Stimulated activated CD8-positive, alpha-beta memory T cell treated with anti-CD3 and anti-CD28 coated beads, Interleukin-12 subunit alpha, Interleukin-12 subunit beta, amount 100 ng/mL, for 24 hours (primary cell): ENCODE results near the gene CTIF.
"Not testable (repeated sequence)": the region's sequence is repeated elsewhere in the genome, so short reads cannot be mapped to it uniquely, and the experiment has no call there.

ENCODE experiments used
- DNase-seq: peaks from one replicate; pipeline ENCODE4 v3.0.0-alpha.2; 2020; ENCODE audit errors: extremely low read depth

CTIF gene

DNA sequence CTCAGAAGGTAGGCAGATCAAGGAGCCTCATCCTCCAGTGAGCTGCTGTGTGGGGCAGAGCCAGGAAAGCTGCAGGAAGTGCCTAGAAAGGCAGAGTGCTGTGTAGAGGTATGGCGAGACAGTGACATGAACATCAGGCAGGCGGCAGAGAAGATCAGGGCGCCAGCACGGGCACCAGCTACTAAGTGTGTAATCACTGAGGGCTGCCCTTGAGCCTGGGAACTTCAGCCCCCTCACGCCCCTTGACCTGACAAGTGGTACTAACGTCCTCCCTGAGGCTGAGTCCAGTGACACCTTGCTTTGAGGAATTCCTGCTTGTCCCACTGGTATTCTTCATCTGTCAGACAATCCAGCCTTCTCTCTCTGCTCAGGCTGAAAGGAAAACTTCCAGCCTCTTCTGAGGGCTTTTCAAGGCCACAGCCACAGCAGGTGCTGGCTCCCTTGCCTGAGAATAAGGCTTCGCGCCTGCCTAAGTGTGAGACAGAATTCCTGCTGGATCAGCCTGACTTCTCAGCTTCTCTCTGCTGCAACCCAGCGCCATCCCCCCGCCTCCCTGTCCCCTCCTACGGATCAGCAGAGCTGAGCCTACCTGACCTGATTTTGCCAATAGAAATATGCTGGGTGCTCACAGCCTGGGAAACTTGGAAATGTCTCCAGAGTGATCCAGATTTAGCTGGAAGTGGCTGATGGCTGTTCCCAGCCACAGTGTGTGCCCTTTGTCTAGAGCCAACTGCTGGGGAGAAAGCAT is 263.9 kb downstream of the CTIF start:
- DNase-seq, result no peak

DNA sequence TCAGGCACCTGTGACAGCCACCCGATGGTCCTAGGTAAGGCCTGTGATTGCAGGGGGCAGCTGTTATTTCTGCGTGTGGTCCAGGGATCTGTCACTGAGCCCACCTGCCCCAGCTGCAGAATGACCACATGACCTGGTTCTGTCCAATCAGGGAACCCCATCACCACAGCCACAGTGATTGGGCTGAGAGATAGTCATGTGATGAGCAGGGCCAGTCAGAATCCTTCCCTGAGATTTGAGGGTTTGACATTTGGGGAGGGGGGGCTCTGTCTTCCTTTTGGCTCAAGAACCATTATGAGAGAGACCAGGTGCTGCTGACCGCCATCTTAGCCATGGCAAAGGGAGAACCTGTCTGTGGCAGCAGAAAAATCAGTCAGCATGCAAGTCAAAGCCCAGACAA is 264.7 kb downstream of the CTIF start:
- DNase-seq, result no peak

DNA sequence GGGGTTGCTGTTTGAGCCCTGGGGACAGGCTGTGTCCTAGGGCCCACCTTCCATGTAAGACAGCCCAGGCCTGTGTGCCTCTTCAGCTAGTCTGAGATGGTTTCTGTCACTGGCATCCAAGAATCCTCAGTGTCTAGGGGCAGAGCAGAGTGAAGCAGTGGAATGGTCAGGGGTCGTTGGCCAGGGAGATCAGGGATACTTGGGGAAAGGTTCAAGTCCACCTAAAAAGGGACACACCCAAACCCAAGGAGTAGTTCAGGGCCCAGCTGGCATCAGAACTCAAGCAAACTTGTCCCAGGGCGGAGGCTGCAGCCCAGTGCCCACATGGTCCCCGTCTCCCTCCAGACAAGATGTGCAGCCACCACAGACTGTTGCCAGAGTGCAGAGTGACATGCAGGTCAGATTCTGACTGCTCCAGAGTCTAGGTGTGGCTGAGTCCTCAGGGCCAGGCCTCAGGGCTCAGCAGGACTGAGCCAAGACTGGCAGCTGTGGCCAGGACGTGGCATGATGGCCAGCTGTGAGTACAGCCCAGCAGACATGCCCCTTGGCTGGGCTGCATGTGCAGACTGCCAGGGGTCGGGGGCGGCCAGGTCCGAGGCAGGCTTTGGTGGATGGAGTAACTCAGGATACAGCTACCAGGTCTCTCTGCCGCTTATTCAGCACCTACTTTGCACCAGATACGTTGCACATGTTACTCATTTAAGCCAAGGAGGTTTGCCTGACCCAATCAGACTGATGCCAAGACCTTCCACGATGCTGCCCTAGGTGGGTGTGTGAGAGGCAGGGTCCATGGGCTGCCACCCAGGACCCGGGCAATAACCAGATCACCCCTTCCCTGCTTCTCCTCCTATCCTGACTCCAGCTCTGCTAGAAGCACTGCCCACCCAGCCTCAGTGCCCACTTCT is 265.4 kb downstream of the CTIF start:
- no peak for DNase-seq

DNA sequence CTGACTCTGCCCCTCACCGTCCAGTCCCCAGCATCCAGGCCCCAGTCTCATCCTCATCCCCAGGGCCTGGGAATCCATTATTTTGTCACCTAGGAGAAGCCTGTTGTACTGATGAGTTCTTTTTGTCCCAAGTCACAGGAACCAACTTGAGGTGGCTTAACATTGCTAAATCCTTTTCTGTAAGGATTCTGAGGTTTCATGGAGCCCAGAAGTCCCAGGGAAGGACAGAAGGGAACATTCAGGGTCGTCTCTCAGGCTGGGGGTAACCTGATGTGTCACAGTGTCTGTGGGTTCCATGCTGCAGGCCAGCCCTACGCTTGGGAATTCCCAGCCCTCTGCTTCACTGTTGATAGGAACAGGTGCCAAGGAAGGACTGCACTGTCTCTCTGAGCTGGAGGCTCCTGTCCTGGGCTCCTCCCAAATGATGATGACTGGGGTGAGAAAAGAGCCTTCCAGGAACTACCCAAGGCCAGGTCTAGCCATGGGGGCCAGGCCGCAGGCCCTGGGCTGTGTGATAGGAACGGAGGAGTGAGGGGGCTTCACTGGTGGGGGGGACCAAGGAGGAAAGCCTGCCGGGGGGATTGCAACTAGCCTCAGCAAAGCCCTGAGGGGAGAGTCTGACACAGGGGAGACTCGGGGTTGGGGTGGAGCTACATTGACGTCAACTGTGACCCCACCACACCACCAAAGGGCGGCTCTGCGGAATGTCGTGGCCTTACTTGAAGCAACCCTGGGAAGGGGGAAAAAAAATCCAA is 266.2 kb downstream of the CTIF start:
- DNase-seq, result no peak

DNA sequence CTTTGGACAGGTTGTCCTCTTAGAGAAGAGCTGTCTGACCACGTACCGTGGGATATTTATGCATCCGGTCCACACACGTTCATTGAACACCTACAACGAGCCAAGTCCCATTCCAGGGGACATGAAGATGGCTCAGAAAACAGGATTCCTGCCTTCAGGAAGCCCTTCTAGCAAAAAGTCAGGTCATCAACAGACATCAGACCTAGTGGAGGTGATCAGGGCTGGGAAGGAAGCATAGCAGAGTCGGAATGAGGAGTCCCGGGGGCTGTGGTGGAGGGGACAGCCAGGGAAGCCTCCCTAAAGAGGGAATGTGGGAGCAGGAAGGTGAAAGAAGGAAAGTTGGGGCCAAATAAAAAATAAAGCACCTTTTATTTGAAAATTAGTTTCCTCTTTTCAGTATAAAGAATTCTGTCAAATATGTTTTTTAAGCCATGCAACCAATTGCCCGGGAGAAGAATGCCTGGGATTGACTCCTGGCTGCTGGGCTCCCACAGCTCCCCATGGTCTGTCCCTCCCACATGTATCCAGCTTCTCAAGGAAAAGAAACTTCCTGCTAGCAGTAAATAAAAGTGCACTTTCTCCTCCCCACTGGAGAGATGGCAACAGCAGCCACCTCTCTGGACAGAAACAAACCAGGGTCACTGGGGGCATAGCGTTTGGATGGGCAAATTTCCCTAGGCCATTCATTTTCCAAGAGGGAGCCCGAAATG is 267.1 kb downstream of the CTIF start:
- DNase-seq, result no peak

DNA sequence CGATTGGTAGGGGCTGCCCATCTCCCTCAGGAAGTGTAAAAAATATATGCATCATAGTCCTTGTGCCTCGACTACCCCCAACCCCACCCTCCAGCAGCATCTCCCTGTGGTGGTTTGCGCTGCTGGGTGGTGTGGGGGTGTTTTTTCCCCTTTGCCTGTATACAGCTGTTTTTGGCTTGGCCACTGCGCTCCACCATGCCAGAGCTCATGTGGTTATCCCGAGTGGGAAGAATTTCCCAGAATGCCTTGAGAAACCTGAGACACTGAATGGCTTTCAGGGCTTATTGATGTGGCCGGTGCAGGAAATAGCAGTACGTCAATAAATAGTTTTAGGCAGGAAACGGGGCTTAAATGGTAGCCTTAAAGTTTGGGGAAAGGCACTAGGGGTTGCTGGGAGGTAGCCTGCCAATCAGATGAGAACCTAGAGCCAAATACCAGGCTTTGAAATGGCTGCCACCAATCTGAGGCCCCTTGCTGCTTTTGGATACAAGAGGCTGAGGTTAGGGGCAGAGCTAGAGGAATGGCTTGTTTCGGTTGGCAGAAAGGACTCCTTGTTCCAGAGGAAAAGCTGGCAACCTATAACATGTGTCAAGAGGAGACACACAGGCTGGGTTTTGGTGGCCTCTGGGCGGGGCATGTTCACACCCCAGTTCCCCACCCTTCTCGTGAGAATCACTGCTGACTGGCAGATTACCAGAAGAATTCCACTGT is 267.9 kb downstream of the CTIF start:
- no peak for DNase-seq

DNA sequence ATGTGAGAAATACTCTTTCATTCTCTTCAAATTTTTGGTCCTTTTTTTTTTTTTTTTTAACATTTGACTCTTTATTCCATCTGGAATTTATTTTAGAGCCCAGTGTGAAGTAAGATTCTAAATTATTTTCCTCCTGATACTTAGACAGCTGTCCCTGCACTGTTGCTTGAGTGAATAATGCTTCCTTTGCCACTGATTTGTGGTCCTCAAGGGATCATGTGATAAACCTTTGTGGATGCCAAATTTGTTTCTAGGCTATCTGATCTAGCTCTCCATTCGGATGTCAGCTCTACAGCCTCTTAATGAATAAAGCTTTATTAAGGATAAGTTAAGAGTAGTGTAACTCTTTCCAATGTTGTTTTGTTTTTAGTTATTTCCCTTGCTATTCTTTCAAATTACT is 269.6 kb downstream of the CTIF start:
- no peak for DNase-seq

DNA sequence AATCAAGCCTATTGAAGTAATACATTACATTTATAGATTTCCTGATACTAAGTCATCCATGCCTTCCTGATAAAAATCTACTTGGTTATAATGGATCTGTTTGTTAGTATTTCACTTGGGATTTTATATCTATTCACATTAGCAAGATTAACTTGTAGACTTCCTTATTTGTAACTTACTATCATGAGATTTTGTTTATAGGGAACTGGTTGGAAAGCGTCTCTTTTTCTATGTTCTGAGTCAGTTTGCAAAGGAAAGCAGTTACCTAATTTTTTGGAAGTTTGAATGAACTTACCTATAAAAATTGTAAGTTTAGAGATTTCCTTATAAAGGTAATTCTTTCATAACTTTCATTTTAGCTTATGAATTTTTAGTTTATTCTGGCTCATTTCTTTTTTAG is 270.5 kb downstream of the CTIF start:
- no peak for DNase-seq

DNA sequence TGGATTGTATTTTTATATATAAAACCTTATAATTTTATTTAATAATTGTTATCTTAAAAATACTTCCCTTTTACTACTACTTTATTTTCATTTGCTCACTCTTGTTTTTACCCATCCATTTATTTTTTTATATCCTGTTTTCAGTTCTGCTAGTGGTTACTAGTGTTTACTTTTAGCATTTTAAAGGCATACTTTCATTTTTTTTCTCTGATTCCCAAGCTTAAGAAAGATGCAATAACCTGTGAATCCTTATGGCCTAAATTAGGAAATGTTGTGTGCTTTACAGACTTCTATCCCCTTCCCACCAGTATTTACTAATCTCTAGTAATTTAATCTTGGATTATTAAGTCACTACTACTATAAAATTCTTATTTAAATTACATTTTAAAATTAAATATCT is 272.0 kb downstream of the CTIF start:
- DNase-seq, result no peak

DNA sequence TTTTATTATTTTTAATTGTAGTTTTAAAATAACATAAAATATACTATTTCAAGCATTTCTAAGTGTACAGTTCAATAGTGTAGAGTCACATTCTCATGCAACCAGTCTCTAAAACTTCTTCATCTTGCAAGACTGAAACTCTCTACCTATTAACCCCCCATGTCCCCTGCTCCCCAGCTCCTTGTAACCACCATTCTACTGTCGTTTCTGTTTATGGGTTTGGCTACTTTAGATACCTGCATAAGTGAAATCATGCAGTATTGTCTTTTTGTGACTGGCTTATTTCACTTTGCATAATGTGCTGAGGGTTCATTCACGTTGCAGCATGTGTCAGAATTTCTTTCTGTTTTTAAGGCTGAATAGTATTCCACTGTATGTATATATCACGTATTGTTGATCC is 272.6 kb downstream of the CTIF start:
- DNase-seq, result no peak

DNA sequence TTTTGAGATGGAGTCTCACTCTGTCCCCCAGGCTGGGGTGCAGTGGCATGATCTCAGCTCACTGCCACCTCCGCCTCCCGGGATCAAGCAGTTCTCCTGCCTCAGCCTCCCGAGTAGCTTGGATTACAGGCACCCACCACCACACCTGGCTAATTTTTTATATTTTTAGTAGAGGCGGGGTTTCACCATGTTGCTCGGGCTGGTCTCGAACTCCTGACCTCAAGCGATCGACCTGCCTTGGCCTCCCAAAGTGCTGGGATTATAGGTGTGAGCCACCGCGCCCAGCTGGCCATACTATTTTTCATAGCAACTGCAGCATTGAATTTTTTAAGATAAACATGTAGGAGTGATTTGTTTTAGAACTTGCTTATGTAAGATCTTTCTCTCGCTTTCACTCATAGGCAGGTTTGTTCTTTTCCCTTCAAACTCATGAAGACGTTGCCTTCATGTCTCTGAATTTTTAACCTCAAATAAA is 273.2 kb downstream of the CTIF start:
- DNase-seq, result not testable (repeated sequence)

DNA sequence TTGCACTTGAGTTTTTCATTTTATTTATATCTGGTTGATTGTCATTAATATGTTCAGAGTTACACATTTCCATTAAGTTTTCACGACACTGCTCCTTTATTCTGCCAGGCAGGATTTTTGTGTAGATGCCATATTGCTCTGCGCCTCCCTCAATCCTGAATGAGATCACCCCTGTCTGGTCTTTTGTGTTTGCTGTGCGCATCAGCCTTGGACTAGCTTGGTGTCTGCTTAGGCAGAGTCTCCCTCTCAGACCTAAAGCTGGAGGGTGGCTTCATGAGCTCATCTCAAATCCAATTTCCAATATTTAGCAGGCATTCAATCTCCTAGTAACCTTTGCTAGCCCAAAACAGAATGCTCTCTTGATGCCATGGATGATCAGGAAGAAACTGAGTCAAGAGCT is 274.5 kb downstream of the CTIF start:
- DNase-seq, result no peak

DNA sequence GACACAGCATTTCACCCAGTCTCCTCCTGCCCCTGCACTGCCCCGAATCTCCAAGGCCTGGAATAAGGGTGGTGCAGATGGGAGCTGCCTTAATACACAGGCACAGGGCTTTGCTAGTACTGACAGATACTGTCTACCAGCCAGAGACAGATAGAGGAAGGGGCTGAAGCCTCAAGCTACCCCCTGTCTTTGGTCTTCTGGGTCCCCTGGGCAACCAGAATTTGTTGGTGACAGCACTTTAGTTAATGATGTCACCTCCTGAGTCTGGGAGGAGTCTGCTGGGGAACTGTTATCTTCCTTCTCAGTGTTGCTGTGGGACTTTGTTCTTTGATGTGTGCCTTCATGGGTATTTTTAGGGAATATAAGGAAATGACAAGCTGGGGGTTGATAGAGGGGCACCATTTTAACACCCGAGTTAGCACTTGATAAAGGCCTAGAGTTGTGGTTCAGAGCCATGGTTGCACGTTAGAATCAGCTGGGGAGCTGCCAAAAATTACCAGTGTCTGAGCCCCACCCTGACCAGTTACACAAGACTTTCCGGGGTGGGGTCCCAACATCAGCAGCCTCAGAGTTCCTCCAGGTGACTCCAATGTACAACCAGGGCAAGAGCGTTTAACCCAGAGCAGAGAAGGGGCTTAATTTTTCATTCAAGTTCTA is 275.1 kb downstream of the CTIF start:
- DNase-seq, result no peak

DNA sequence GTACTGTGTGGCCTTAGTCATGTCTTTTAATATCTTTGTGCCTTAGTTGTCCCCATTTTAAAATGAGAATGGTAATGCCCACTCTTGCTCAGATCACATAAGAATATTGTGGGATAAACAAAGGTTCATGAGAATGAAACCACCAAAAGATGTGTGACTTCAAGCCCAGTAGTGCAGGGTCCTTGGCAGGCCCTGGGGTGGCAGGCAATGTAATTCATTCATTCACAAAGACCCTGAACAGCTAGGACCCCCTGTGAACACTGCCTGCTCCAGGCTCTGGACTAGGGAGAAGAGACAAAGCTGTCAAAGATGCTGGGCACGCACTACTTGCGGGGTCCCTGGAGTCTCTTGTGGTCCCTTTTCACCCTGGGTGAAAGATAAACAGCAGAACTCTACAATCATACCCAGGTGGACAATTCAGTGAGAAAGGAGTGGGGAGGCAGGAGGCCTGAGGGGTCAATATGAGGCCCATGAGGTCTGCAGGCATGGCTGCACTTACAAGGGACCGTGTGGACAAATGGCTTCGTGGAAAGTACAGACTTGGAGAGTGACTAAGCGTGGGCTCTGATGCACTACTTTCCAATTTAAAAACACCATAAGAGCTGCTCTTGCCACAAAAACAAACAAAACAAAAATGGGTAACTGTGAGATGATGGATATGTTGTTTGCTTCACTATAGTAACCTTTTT is 275.8 kb downstream of the CTIF start:
- DNase-seq, result no peak

DNA sequence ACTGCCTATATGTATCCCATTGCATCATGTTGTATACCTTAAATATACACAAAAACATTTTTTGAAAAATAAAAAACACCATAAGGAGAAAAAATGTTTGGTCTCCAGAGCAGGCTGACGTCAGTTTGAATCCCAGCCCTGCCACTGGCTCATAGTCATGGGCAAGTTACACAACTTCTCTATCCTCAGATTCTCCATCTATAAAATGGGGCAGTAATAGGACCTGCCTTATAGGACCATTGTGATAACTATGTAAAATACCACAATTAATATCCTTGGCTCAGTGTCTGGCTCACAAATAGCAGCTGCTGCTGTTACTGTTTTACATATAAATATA is 276.3 kb downstream of the CTIF start:
- DNase-seq, result no peak

DNA sequence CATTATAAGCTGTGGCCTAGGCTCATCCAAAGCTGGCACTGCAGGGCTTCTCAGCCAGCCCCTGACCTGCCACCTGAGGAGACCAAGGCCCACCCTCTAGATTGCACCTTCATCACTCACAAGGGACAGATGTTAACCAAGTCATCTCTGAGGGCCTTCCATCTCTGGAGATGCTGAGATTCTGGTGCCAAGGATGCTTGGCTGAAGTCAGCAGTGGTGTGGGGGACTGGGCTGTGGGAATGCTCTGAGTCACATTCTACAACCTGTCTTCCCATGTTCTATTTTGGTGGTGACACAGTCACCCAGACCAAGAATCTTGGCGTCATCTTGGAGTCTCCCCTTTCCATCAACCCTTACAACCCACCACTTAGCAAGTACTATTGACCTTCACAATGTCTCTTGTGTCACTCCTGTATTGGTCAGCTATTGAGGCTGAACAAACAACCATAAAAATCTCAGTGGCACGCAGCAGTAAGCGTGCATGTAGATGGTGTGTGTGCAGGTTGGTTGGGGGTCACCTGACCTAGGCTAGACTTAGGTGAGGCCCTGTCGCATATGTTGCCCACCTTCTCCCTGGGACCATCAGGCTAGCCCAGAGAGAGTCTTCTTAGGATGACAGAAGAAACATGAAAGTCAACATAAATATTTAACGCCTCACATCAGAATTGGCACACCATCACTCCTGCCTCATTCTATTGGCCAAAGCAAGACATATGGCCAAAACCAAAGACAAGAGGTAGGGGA is 276.9 kb downstream of the CTIF start:
- no peak for DNase-seq

DNA sequence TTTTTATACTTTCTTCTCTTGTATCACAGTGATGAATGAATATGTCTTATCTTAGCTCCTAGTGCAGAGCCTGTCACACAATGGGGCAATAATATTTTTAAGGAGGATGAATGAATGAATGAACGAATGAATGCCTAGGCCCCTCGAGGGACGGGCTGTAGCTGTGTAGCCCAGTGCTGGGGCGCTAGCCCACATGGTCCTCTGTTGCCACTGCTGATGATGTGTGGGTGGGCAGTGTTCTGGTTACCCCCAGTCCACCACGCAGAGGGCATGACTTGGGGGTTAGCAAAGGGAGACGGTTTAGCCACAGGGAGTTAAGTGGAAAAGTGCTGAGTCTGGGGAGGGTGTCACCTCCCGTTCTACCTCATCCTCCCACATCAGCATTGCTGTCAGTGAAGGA is 277.7 kb downstream of the CTIF start:
- no peak for DNase-seq

DNA sequence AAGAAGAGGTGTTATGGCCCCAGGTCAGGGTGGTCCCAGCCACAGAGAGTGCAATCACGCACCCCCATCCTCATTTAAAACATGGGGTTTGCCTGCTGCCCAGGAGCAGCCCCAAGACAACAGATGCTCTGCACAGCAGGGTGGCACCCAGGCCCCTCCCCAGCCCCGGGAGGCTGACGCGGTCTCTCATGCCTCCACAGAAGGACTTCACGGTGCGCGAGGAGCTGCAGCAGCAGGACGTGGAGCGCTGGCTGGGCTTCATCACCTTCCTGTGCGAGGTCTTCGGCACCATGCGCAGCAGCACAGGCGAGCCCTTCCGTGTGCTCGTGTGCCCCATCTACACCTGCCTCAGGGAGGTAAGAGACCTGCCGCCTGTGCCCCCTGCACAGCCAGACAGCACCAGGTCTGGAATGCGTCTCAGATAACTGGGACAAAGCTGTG is 278.2 kb downstream of the CTIF start:
- no peak for DNase-seq
